GM12878 (cell line): Measurements from ENCODE around the gene MTCL3.

ENCODE experiments used
- ATF7 ChIP-seq: fragments of 450-650 bp; IDR thresholded peaks from 2 replicates; pipeline ENCODE4 v1.6.1; 2016; ENCODE audit warnings: low read depth, mild to moderate bottlenecking
- BCL11A ChIP-seq: IDR thresholded peaks from 2 replicates; pipeline ENCODE4 v1.6.1; 2011; ENCODE audit warnings: low read depth, low read length
- BCLAF1 ChIP-seq: fragments of 450-650 bp; IDR thresholded peaks from 2 replicates; pipeline ENCODE4 v1.6.1; 2017; ENCODE audit warnings: antibody characterized with exemption, mild to moderate bottlenecking, moderate library complexity
- CBFB ChIP-seq: IDR thresholded peaks from 2 replicates; pipeline ENCODE4 v1.6.1; 2016; ENCODE audit warnings: antibody characterized with exemption, low read depth
- ELK1 ChIP-seq: IDR thresholded peaks from 2 replicates; pipeline ENCODE4 v1.6.1; 2012; ENCODE audit warnings: low read depth, low read length, improper control_type of control experiment
- IKZF1 ChIP-seq: fragments of 450-650 bp; conservative IDR thresholded peaks from 2 replicates; pipeline ENCODE4 v1.6.1; 2017; ENCODE audit warnings: antibody characterized with exemption, mild to moderate bottlenecking
- IKZF2 ChIP-seq, 2 experiments: fragments of 450-650 bp; IDR thresholded peaks; 2 replicates each; pipeline ENCODE4 v1.6.1; 2017; ENCODE audit warnings: mild to moderate bottlenecking in 2 of 2, moderate library complexity in 2 of 2
- IRF5 ChIP-seq: fragments of 450-650 bp; IDR thresholded peaks from 2 replicates; pipeline ENCODE4 v1.6.1; 2017; ENCODE audit warnings: borderline replicate concordance
- KLF5 ChIP-seq: fragments of 450-650 bp; IDR thresholded peaks from 2 replicates; pipeline ENCODE4 v1.6.1; 2014; ENCODE audit warnings: mild to moderate bottlenecking; ENCODE audit not compliant: partially characterized antibody
- MEF2A ChIP-seq: IDR thresholded peaks from 2 replicates; pipeline ENCODE4 v1.6.1; 2011; ENCODE audit warnings: low read depth, mild to moderate bottlenecking, low read length, moderate library complexity; ENCODE audit not compliant: insufficient read depth
- SPI1 ChIP-seq: IDR thresholded peaks from 2 replicates; pipeline ENCODE4 v1.6.1; 2011; ENCODE audit warnings: low read depth, mild to moderate bottlenecking, low read length, moderate library complexity, borderline replicate concordance; ENCODE audit not compliant: insufficient read depth
- SREBF1 ChIP-seq: IDR thresholded peaks from 2 replicates; pipeline ENCODE4 v1.6.1; 2012; ENCODE audit warnings: mild to moderate bottlenecking, low read length

Gene MTCL3

GRCh38 chr6:127452803-127453202 is 66.3 kb downstream of the MTCL3 start (continued):
- TF ChIP-seq IRF5 (no peak), KLF5 (no peak), BCL11A (no peak), MEF2A (no peak), SREBF1 (no peak), CBFB (no peak), ATF7 (no peak), ELK1 (no peak), IKZF2 (IDR thresholded peaks at IDR 0.05) (no peak), SPI1 (no peak), BCLAF1 (no peak), IKZF1 (no peak)
